GM19099 (cell line): ENCODE data around the gene NCAPD2.
A peak's percentile ranks its signal among the peaks of the same experiment; 100 is the strongest.

ENCODE experiments used
- POLR2A ChIP-seq: IDR thresholded peaks from 3 replicates; pipeline ENCODE4 v1.6.1; 2011; ENCODE audit warnings: low read depth; ENCODE audit not compliant: insufficient read length; ENCODE audit errors: extremely low read depth

The NCAPD2 gene

GRCh38 chr12:6527711-6528110 is 33.8 kb downstream of the NCAPD2 start:
- TF ChIP-seq POLR2A: no peak

GRCh38 chr12:6528539-6529235 is 34.8 kb downstream of the NCAPD2 start:
- TF ChIP-seq POLR2A: no peak

- TF ChIP-seq POLR2A: no peak
These were observed 35.4 kb downstream of the NCAPD2 start for GRCh38 chr12:6529291-6529737.

- no peak for TF ChIP-seq POLR2A
These were observed 36.8 kb downstream of the NCAPD2 start for GRCh38 chr12:6530576-6531260.

GRCh38 chr12:6532051-6532926 is 38.4 kb downstream of the NCAPD2 start:
- TF ChIP-seq POLR2A: peak; percentile 23

- TF ChIP-seq POLR2A: peak; percentile 37
These were observed 39.2 kb downstream of the NCAPD2 start for GRCh38 chr12:6532927-6533652.

- TF ChIP-seq POLR2A: peak; percentile 4
These were observed 39.7 kb downstream of the NCAPD2 start for GRCh38 chr12:6533653-6533922.

GRCh38 chr12:6533923-6534694 is 40.2 kb downstream of the NCAPD2 start, which contains the start of gene GAPDH:
Gene GAPDH, plus strand, starts transcription at chr12:6534517. Its CDS starts 316 bp downstream, at chr12:6534833.
- TF ChIP-seq POLR2A: peak; percentile 100

GRCh38 chr12:6534695-6534944 is 40.7 kb downstream of the NCAPD2 start:
- no peak for TF ChIP-seq POLR2A

- peak; percentile 28 for TF ChIP-seq POLR2A
These were observed 41.2 kb downstream of the NCAPD2 start for GRCh38 chr12:6534945-6535696.

- TF ChIP-seq POLR2A: no peak
These were observed 41.7 kb downstream of the NCAPD2 start for GRCh38 chr12:6535697-6535946.

- no peak for TF ChIP-seq POLR2A
These were observed 42.3 kb downstream of the NCAPD2 start for GRCh38 chr12:6535960-6536847.
